OCI-LY3 (cell line): ENCODE results near the gene MANEAL.

Experiments
- EZH2phosphoT487 ChIP-seq: fragments of 200-600 bp; shearing (Covaris generic); IDR thresholded peaks from 2 replicates; pipeline ENCODE4 v1.6.1; 2018; ENCODE audit warnings: antibody characterized with exemption, mixed run types, low read depth
- TF ChIP-seq, protein P1 (sequence below): fragments of 200-600, 300-600 bp; sonication (generic); IDR thresholded peaks from 2 replicates; pipeline ENCODE4 v1.5.1; 2014; ENCODE audit warnings: antibody characterized with exemption, low read length, low read depth

DNA sequence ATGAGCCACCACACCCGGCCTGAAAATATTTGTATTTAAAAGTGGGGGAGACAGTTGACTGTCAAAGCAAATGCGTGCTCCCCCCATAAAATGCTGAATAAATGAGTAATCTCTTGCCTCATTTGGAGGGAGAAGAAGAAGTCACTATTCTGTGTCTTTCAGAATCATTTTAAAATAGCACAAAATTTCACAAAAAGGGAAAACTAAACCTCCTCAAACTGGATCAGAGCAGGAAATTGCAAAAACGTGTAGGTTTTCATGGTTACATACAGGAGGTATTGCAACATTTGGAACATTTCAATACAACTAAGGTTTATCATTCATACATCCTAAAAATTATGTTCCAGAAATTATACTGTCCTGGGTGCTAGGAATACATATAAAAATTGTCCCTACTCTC lies 52.1 kb downstream of the MANEAL start:
- TF ChIP-seq, protein P1, sequence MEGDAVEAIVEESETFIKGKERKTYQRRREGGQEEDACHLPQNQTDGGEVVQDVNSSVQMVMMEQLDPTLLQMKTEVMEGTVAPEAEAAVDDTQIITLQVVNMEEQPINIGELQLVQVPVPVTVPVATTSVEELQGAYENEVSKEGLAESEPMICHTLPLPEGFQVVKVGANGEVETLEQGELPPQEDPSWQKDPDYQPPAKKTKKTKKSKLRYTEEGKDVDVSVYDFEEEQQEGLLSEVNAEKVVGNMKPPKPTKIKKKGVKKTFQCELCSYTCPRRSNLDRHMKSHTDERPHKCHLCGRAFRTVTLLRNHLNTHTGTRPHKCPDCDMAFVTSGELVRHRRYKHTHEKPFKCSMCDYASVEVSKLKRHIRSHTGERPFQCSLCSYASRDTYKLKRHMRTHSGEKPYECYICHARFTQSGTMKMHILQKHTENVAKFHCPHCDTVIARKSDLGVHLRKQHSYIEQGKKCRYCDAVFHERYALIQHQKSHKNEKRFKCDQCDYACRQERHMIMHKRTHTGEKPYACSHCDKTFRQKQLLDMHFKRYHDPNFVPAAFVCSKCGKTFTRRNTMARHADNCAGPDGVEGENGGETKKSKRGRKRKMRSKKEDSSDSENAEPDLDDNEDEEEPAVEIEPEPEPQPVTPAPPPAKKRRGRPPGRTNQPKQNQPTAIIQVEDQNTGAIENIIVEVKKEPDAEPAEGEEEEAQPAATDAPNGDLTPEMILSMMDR = no peak
- no peak for TF ChIP-seq EZH2phosphoT487
